Limb (tissue), 2 donors: ENCODE measurements around the gene TM9SF2.
A peak's percentile ranks its signal among the peaks of the same experiment; 100 is the strongest.

Experiments used
- DNase-seq, 2 donors: peaks; one replicate each; pipeline ENCODE4 v3.0.0-alpha.2; 2016; ENCODE audit errors: extremely low spot score in 2 of 2

Gene TM9SF2

DNA sequence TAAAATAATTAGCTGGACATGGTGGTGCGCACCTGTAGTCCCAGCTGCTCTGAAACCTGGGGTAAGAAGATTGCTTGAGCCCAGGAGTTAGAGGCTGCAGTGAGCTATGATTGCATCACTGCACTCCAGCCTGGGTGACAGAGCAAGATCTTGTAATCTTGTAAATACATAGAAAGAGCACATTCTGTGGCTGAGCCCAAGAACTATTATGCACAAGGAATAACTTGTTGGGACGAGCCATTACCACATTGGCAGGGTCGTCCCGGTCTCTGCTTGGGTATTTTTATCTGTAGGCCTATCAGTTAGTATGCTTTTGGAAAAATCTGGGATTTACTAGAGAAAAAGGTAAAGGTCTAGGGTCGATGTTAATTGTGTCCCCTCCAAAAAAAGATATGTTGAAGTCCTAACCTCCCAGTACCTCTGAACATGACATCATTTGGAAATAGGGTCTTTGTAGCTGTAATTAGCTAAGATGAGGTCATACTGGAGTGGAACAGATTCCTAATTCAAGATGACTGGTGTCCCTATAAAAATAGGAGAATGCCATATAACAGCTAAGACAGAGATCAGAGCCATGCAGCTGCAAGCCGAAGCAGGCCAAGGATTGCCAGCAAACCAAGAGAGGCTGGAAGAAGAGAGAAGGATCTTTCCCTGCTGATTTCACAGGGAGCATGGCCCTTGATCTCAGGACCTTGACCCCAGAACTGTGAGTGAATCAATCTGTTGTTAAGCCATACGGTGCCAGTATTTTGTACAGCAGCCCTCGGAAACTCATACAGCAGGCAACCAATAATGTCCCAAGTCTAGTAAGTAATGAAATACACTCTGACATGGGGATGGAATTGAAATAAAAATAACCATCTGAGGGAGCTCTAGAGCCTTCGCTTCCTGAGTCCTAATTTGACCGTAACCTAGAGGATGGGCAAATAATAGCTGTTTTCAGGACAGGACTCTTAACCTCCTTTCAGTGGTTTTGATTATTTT, 77.0 kb downstream of the TM9SF2 start:
- DNase-seq = no peak

DNA sequence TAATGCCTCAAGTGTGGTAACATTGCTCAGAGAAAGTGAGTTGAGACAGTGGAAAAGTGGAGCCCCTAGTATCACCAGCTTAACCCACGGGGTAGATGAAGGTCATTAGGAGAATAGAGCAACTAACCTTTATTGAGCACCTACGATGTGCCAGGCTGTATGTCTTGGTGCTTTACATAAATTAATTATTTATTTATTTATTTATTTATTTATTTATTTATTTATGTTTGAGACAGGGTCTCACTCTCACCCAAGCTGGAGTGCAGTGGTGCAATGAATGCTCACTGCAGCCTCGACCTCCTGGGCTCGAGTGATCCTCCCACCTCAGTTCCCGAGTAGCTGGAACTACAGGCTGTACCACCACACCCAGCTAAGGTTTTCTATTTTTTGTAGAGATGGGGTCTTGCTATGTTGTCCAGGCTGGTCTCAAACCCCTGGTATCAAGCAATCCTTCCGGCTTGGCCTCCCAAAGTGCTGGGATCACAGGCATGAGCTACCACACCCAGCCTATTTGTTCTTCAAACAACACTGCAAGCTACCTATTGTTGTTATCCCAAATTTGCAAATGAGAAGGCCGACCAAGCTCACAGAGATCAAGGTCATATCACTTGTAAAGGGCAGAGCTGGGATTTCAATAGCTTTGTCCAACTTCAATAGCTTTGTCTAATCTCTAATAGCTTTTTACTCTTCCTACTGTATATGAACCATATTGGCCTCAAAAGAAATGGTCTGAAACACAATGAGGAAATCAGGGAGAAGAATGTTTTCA, 79.4 kb downstream of the TM9SF2 start:
- no peak for DNase-seq

DNA sequence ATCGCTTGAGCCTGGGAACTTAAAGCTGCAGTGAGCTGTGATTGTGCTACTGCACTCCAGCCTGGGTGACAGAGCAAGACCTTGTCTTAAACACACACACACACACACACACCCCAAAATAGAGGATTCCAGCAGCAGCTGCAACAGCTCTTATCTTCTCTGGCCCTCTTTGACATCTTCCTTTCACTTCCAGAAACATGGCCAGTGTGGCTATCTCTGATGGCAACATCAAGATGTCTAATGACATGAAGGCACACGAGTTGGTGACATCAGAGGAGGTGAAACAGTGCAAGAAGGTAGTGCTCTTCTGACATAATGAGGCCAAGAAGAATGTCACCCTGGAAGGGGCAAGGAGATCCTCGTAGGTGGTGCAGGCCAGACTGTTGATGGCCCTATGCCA, 81.2 kb downstream of the TM9SF2 start:
- DNase-seq = no peak

DNA sequence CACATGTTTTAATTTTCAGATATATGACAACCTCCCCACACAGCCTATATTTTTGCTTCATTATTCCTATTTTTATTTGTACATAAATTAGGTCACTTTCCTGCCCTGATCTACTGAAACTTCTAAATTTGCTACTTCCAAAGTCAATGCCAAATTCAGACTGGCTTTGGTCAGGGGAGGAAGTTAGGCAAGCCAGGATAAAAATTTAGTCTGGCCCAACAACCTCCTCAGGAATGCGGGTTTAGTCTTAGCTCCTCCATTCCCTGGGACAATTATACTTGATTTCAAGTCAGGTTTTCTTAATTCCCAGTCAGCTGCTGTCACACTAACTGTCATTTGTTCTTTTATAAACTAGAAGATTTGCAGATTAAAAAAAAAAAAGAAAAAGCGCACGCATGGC, 84.3 kb downstream of the TM9SF2 start:
- no peak for DNase-seq

DNA sequence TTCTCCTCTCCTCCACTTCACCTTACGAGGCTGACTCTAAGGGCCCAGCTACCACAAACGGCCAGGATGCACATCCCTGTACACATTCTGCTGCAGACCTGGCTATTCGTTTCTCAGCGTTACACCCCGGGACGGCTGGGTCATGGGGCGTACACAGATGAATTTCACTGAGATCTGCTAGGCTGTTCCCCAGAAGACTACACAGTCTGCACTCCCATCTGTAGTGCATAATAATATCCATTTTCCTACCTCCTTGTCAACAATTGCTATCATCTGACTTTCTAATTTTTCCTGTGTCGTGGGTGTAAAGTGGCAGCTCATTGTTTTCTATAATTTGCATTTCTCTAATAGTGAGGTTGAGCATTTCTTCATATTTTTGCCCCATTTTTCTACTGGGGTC, 85.7 kb downstream of the TM9SF2 start:
- DNase-seq = no peak

DNA sequence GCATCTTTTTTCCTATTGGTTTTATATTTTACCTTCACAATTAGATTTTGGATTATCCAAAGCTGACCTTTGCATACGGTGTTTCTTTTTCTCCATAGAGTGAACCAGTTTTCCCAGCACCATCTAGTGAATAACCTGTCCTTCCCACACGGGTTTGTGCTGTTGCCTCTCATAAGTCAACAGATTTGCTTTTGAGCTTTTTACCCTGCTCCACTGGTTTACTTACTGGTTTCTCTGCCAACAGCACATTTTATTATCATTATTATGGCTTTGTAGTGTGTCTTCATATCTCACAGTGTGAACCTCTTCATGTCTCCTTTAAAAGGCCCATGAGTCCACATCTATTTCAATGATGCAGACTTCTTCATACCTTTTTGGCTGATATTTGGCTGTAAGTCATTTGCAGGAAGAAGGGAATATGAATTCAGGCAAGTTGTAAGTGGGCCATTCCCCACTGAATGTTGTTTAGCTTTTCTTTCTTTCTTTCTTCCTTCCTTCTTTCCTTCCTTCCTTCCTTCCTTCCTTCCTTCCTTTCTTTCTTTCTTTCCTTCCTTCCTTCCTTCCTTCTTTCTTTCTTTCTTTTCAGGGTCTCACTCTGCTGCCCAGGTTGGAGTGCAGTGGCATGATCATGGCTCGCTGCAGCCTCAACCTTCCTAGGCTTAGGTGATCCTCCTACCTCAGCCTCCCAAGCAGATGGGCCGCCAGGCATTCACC, 86.8 kb downstream of the TM9SF2 start:
- DNase-seq = no peak

DNA sequence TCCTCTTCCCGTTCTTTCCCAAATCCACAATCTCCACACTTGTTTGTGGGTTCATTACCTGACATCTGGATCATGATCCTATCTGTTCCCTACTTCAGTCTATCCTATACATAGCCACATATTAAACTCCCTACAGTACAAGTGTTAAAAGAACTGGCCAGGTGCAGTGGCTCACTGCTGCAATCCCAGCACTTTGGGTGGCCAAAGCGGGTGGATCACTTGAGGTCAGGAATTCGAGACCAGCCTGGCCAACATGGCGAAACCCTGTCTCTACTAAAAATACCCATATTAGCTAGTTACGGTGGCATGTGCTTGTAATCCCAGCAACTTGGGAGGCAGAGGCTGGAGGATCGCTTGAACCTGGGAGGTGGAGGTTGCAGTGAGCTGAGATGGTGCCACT, 88.3 kb downstream of the TM9SF2 start:
- no peak for DNase-seq

DNA sequence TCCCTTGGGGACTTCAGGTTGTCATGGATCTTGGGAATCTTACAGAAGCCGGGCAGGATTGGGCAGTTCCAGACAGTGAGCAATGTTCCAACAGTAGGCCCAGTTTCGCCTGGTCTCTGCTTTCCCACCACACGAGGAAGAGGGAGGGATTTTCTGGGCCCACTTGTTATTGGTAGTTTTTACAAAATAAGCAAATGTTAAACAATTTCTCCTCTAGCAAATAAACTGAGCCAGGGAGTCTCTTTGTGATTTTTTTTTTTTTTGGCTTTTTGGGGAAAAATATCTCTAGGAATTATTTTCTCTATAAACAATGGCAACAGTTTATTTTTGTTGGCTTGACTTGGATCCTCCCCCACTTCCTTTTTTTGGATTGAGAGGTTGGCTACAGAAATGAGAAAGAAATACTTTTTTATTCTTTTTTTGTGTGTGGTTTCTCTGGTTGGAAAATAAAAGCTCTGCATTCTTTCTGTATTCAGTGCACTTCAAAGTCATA, 89.3 kb downstream of the TM9SF2 start:
- DNase-seq = no peak

DNA sequence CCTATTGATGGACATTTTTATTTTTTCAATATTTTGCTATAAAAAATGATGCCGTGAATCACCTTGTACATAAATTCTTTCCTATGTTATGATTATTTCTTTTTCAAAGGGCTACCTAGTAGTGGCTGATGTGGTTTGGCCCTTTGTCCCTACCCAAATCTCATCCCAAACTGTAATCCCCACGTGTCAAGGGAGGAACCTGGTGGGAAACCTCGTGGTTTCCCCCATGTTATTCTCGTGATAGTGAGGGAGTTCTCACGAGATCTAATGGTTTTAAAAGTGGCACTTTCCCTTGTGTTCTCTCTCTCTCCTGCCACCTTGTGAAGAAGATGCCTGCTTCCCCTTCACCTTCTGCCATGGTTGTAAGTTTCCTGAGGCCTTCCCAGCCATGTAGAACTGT, 94.9 kb downstream of the TM9SF2 start:
- no peak for DNase-seq

DNA sequence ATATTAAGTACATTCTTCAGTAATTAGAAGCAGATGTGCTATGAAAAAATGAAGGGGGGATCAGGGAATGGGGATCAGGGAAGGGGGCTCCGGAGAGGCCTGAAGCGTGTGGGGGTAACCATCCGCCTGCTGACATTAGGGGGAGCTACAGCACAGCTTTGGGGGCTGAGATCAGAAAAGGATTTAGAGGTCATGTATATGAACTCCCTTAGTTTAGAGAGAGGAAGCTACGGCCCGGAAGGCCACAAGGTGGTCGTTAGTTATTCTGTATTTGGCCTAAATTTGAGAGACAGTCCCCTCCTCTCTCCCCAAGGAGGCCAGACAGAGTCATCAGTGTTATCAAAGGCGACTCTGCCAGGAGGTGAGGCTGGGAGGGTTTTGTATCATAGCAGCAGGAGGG, 99.0 kb downstream of the TM9SF2 start:
- no peak for DNase-seq

DNA sequence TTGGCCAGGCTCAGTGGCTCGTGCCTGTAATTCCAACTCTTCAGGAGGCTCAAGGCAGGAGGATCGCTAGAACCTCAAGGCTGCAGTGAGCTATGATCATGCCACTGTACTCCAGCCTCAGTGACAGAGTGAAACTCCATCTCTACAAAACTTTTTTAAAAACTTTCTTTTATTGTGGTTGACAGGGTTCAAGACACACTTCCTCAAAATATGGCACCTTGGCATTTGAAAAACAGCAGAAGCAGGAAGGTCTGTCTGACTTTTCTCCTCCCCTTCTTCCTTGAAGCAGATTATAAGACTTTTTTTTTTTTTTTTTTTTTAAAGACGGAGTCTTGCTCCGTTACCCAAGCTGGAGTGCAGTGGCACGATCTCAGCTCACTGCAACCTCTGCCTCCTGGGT, 100.3 kb downstream of the TM9SF2 start:
- DNase-seq = no peak

DNA sequence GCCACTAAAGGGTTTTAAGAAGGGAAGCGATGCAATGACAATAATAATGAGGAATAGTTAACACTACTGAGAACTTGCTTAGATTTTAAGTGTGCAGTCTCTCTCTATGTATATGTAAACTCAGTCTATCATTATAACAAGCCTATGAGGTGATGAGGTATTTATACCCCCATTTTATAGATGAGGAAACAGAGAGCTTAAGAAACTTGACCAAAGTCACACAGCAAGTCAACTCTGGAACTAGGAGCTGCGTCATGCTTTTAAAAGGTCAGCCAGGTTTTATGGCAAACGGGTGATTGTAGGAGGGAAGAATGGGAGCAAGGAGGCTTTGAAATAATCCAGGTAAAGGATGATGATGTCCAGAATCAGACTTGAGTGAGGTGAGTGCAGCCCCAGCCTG, 103.4 kb downstream of the TM9SF2 start:
- DNase-seq = no peak

DNA sequence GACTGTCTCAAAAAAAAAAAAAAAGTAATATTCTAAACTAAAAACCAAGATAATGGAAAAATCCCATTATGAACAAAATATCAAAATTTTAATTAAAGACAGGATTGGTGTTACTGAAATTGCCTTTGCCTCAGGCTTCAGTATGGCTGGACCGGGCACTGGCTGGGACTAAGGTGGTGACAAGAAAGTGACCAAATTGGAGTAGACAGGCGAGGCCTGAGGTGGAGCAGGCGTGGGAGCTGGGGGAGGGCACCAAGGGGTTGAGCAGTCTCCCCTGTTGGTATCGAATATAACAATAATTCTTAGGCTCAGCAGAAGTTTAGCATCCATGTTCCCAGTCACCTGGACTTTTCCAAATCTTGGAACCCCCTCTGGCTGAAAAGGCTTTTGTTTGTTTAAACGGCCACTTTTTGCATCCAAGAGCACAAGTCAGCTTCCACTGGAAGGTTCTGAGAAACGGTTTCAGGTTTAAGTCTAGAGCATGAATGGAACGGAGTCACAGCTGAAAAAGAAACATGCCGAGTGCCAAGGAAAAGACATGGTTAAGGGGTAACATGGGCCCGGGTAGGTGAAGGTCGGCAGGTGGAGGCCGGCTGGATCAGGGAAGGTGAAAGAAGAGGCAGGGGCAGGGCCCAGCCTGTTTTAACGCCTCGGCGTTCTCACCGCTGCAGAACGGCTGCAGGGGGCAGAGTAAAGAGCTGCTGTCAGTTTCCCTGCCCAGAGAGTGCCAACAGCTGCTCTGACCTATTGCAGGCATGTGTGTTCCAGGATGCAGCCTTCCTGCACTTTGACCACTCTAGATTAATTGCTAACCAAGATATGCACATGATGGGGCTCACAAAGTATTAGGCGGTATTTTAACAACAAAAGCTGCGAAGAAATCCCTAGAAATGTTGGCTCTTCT, 104.4 kb downstream of the TM9SF2 start:
- no peak for DNase-seq

DNA sequence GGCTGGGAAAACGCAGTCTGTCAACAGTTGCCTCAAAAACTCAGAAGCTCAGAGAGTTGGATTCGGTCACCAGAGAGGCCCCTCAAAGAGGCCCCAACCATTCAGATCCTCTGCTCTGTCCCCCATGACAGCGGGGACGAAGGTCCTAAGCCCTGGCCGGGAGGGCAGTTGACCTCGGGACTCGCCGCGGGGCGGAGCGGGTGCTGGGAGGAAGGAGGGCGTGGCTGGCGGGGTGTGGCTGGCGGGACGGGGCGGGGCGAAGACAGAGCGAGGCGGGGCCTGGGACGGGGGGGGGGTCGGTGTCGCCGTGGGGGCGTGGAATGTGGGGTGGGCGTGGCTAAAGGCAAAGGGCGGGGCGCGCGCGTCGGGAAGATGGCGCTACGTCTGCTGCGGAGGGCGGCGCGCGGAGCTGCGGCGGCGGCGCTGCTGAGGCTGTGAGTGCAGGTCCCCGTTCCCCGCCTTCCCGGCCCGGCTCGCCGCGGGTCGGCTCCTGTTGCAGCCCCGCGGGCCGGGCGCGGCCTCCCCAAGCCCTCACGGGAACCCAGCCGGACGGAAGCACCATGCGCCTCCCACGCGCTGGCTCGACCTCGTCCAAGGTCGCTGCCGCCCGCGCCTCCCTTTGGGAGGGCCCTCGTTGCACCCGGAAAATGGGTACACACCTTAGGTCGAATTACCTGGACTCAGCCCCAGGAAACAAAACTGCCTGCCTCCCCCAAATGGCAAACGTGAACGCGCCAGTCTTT, 105.2 kb downstream of the TM9SF2 start, which contains the start of gene CLYBL:
Gene CLYBL, plus strand, starts transcription at position 367 of the 743 bp plus-strand sequence.
- peak; percentile 86 to 96 for DNase-seq

DNA sequence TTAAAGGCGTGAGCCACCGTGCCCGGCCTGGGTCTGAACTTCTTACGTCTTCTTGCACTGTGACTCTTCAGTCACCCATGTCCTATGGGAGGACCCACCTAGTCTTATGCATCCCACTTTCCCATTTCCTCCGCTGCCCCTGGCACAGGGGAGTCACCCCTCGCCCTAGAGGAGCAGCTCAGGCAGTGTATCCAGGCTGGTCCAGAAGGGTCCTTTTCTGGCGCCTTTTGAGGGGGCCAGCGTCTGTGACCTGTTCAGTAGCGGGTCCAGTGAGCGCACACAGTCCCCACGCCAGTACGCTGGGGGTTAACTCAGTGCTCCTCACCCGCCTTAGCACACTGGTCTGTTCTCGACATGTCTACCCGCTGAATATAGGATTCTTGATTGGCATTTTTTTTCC, 107.1 kb downstream of the TM9SF2 start:
- DNase-seq = no peak

DNA sequence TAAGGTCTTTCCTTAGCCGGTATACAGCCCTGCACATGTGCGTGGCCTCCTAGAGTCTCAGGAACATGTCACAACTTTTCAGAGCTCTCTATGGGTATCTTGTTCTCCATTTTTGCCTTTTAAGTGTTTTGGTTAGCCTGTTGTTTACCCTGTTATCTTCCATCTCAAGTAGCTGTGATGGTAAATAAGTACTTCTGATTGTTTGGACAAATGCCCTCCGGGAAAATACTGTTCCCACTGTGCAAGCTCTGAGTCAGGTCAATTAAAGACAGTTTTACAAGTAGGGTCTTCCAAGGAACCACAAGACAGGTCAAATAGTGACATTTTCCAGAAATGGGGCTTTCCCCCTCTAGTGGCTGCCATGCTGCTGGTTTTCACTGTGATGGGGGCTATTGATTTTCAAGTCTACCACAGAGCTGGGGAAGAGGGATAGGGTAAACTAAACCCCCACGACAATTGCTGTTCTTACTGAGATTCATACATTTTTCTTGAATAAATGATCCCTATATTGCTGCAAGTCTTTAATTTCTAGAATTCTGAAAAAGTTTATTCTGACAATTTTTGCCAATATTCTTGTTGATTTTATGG, 109.5 kb downstream of the TM9SF2 start:
- DNase-seq = no peak
